WTC11 (cell line): Measurements from ENCODE around the gene CCSER1. TPM values are rescaled to one million over a fixed set of nuclear protein-coding genes. Genes with fewer than 3 reads are reported as not detected.

Experiments used
- ATAC-seq: fragments of 200-7000 bp; cut with Tn5 transposase; 2 replicates; pipeline ENCODE4 v1.10.0; 2021; ENCODE audit warnings: mild to moderate bottlenecking, moderate library complexity
- CTCF ChIA-PET: fragments of 300-600 bp; sonication (Branson Sonifier 250); formaldehyde crosslinking; loops from one replicate; lab custom pipeline; 2021; ENCODE audit warnings: antibody characterized with exemption; lab: Charles Lee
- POLR2A ChIA-PET: fragments of 350-600 bp; sonication (Branson Sonifier 250); formaldehyde crosslinking; loops from one replicate; lab custom pipeline; 2021; ENCODE audit warnings: antibody characterized with exemption; lab: Charles Lee
- DNase-seq: peaks from one replicate; pipeline ENCODE4 v3.0.0; 2021; ENCODE audit warnings: low spot score
- H3K27ac Mint-ChIP-seq: 2 replicates; pipeline ENCODE4 v1.8.0; 2021; ENCODE audit warnings: mixed read lengths
- H3K27me3 Mint-ChIP-seq: 2 replicates; pipeline ENCODE4 v1.8.0; 2021; ENCODE audit warnings: low read depth, mild to moderate bottlenecking, moderate library complexity, mixed read lengths
- H3K36me3 Mint-ChIP-seq: 2 replicates; pipeline ENCODE4 v1.8.0; 2021; ENCODE audit warnings: mixed read lengths
- H3K4me1 Mint-ChIP-seq: 2 replicates; pipeline ENCODE4 v1.8.0; 2022; ENCODE audit warnings: mixed read lengths
- H3K4me3 Mint-ChIP-seq: 2 replicates; pipeline ENCODE4 v1.8.0; 2021; ENCODE audit warnings: mild to moderate bottlenecking, moderate library complexity, mixed read lengths
- H3K9me3 Mint-ChIP-seq: 2 replicates; pipeline ENCODE4 v1.8.0; 2021; ENCODE audit warnings: mixed read lengths
- ATF1 ChIP-seq: sonication (generic); formaldehyde crosslinking; IDR thresholded peaks from 2 replicates; pipeline ENCODE4 v1.8.1; 2023; ENCODE audit warnings: mild to moderate bottlenecking, moderate library complexity, missing genetic modification reagents
- ELF4 ChIP-seq: sonication (generic); formaldehyde crosslinking; IDR thresholded peaks from 2 replicates; pipeline ENCODE4 v1.8.1; 2022; ENCODE audit warnings: low read depth, mild to moderate bottlenecking, moderate library complexity, missing genetic modification reagents
- GRHL2 ChIP-seq: fragments of 250-450 bp; sonication (Bioruptor Pico); IDR thresholded peaks from 2 replicates; pipeline ENCODE4 v1.8.0; 2022; ENCODE audit warnings: mild to moderate bottlenecking, moderate library complexity; ENCODE audit not compliant: insufficient replicate concordance, severe bottlenecking
- HMGA2 ChIP-seq: fragments of 250-450 bp; sonication (Bioruptor Pico); IDR thresholded peaks from 2 replicates; pipeline ENCODE4 v1.4.0; 2021; ENCODE audit warnings: mild to moderate bottlenecking, moderate library complexity
- RELA ChIP-seq: sonication (generic); formaldehyde crosslinking; IDR thresholded peaks from 2 replicates; pipeline ENCODE4 v1.8.1; 2022; ENCODE audit warnings: missing genetic modification reagents, mild to moderate bottlenecking, borderline replicate concordance
- SOX15 ChIP-seq: fragments of 250-450 bp; sonication (Bioruptor Pico); IDR thresholded peaks from 2 replicates; pipeline ENCODE4 v1.9.0; 2021; ENCODE audit warnings: mild to moderate bottlenecking
- ZNF396 ChIP-seq: fragments of 250-450 bp; sonication (Bioruptor Pico); IDR thresholded peaks from 2 replicates; pipeline ENCODE4 v1.8.0; 2021; ENCODE audit warnings: mild to moderate bottlenecking, moderate library complexity, borderline replicate concordance
- ZNF416 ChIP-seq: fragments of 250-450 bp; sonication (Bioruptor Pico); IDR thresholded peaks from 2 replicates; pipeline ENCODE4 v1.9.0; 2021; ENCODE audit warnings: mild to moderate bottlenecking, inconsistent platforms
- total RNA-seq: library from RNA; stranded (reverse); gene quantifications from 3 replicates; pipeline ENCODE4 v1.2.3, GENCODE V29; 2021
- TF ChIP-seq, protein P1 (sequence below): sonication (generic); formaldehyde crosslinking; IDR thresholded peaks from 2 replicates; pipeline ENCODE4 v1.8.1; 2023; ENCODE audit warnings: mild to moderate bottlenecking, missing genetic modification reagents, borderline replicate concordance
- TF ChIP-seq, protein P2 (sequence below): sonication (generic); formaldehyde crosslinking; conservative IDR thresholded peaks from 2 replicates; pipeline ENCODE4 v1.8.1; 2022; ENCODE audit warnings: mild to moderate bottlenecking, missing genetic modification reagents
- TF ChIP-seq, protein P3 (sequence below): sonication (generic); formaldehyde crosslinking; IDR thresholded peaks from 2 replicates; pipeline ENCODE4 v1.8.0; 2022; ENCODE audit warnings: mild to moderate bottlenecking, missing genetic modification reagents
- TF ChIP-seq, protein P4 (sequence below): sonication (generic); formaldehyde crosslinking; IDR thresholded peaks from 2 replicates; pipeline ENCODE4 v1.8.1; 2023; ENCODE audit warnings: mild to moderate bottlenecking, missing genetic modification reagents, moderate library complexity
- TF ChIP-seq, protein P5 (sequence below): fragments of 250-450 bp; sonication (Bioruptor Pico); IDR thresholded peaks from 2 replicates; pipeline ENCODE4 v1.9.0; 2021; ENCODE audit warnings: mild to moderate bottlenecking, borderline replicate concordance
- TF ChIP-seq, protein P6 (sequence below): fragments of 250-450 bp; sonication (Bioruptor Pico); IDR thresholded peaks from 2 replicates; pipeline ENCODE4 v1.9.0; 2021; ENCODE audit warnings: mild to moderate bottlenecking
- TF ChIP-seq, protein P7 (sequence below): fragments of 200-600 bp; IDR thresholded peaks from 2 replicates; pipeline ENCODE4 v1.8.0; 2022; ENCODE audit warnings: antibody characterized with exemption
- TF ChIP-seq, protein P8 (sequence below): sonication (generic); formaldehyde crosslinking; IDR thresholded peaks from 2 replicates; pipeline ENCODE4 v1.8.1; 2023; ENCODE audit warnings: mild to moderate bottlenecking, missing genetic modification reagents, moderate library complexity
- TF ChIP-seq, protein P9 (sequence below): sonication (generic); formaldehyde crosslinking; IDR thresholded peaks from 2 replicates; pipeline ENCODE4 v1.8.1; 2022; ENCODE audit warnings: mild to moderate bottlenecking, missing genetic modification reagents, moderate library complexity, borderline replicate concordance

The CCSER1 gene
- total RNA-seq, 1 experiment from 2014 or later: 0.87 TPM

DNA sequence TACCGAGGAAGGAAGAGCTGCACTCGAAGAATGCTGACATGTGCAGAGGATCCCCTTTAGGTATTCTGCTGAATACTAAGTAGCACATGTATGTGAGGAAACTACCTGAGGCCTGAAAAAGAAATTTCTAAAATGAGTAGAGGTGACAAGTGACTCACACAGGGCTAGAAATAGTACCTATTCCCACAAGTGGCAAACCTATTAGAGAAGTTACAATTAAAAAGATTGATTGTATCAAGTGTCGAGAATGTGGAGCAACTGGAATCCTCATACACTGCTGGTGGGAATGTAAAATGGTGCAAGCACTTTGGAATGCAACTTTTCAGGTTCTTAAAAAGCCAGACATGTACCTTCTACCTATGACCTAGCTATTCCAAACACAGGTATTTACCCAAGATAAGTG, 47.4 kb downstream of the CCSER1 start (continued):
- TF ChIP-seq, protein P1, sequence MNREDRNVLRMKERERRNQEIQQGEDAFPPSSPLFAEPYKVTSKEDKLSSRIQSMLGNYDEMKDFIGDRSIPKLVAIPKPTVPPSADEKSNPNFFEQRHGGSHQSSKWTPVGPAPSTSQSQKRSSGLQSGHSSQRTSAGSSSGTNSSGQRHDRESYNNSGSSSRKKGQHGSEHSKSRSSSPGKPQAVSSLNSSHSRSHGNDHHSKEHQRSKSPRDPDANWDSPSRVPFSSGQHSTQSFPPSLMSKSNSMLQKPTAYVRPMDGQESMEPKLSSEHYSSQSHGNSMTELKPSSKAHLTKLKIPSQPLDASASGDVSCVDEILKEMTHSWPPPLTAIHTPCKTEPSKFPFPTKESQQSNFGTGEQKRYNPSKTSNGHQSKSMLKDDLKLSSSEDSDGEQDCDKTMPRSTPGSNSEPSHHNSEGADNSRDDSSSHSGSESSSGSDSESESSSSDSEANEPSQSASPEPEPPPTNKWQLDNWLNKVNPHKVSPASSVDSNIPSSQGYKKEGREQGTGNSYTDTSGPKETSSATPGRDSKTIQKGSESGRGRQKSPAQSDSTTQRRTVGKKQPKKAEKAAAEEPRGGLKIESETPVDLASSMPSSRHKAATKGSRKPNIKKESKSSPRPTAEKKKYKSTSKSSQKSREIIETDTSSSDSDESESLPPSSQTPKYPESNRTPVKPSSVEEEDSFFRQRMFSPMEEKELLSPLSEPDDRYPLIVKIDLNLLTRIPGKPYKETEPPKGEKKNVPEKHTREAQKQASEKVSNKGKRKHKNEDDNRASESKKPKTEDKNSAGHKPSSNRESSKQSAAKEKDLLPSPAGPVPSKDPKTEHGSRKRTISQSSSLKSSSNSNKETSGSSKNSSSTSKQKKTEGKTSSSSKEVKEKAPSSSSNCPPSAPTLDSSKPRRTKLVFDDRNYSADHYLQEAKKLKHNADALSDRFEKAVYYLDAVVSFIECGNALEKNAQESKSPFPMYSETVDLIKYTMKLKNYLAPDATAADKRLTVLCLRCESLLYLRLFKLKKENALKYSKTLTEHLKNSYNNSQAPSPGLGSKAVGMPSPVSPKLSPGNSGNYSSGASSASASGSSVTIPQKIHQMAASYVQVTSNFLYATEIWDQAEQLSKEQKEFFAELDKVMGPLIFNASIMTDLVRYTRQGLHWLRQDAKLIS (CRISPR knock-in tag): no peak
- TF ChIP-seq, all 79 proteins: peak for 0

DNA sequence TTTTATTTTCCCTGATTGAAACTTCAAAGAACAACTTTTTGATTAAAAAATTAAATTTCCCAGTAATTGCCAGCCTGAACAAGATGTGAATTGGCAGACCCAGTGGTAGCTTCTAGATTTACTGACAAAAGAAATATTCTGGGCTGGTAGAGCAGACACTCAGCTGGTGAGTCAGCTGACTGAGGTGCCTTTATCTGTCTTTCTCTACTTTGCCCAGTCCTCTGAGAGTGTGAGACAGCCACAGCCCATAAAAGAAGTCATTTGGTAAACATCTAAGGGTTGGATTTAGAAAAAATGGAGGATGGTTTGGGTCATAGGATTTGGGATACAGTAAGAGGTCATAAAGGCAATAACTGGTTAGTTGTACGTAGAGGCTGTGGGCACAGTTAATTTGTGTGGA, 54.5 kb downstream of the CCSER1 start:
- TF ChIP-seq, protein P2, sequence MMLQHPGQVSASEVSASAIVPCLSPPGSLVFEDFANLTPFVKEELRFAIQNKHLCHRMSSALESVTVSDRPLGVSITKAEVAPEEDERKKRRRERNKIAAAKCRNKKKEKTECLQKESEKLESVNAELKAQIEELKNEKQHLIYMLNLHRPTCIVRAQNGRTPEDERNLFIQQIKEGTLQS (CRISPR knock-in tag): no peak
- TF ChIP-seq SOX15: no peak
- ATAC-seq (no peak), DNase-seq (no peak)
- Mint-ChIP-seq H3K36me3 (no peaks in the 10 kb centered on the region), H3K27ac (no peak overlapping the region), H3K4me1 (peaks cover 13% of the 10 kb centered on the region), H3K4me3 (no peak overlapping the region), H3K27me3 (no peaks in the 10 kb centered on the region), H3K9me3 (no peaks in the 10 kb centered on the region)
- CTCF ChIA-PET: no interaction called here
- POLR2A ChIA-PET: no interaction called here

DNA sequence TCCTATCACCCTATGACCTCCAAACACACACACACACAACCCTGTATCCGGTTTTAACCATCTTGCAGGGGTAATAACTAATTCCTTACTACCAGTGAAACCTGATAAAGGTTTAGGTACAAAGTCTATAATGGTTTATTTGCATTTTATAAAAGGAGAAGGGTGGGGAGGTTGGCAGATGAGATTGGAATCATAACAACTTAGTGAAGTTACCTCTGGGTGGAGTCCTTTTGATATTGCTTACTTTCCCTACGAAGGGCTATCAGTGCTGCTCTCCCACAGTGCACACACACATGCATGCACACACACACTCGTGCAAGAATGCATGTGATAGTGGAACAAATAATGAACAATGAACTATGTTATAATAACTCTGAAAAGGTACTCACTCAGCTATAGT, 56.1 kb downstream of the CCSER1 start:
- DNase-seq (no peak), ATAC-seq (no peak)
- H3K4me1 Mint-ChIP-seq: peaks cover 25% of the 10 kb centered on the region
- no peaks in the 10 kb centered on the region for H3K9me3 Mint-ChIP-seq
- CTCF ChIA-PET: no interaction called here
- POLR2A ChIA-PET: no interaction called here
- no peaks in the 10 kb centered on the region for H3K27me3 Mint-ChIP-seq
- H3K27ac Mint-ChIP-seq: no peak overlapping the region
- H3K36me3 Mint-ChIP-seq: no peaks in the 10 kb centered on the region
- H3K4me3 Mint-ChIP-seq: no peak overlapping the region
- TF ChIP-seq ATF1 (CRISPR knock-in tag) (no peak), ELF4 (CRISPR knock-in tag) (no peak), ZNF416 (CRISPR knock-in tag) (no peak), SOX15 (no peak), HMGA2 (CRISPR knock-in tag) (no peak), ZNF396 (no peak), RELA (CRISPR knock-in tag) (no peak), GRHL2 (CRISPR knock-in tag) (no peak)
- TF ChIP-seq, protein P3, sequence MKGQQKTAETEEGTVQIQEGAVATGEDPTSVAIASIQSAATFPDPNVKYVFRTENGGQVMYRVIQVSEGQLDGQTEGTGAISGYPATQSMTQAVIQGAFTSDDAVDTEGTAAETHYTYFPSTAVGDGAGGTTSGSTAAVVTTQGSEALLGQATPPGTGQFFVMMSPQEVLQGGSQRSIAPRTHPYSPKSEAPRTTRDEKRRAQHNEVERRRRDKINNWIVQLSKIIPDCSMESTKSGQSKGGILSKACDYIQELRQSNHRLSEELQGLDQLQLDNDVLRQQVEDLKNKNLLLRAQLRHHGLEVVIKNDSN (CRISPR knock-in tag): no peak
- TF ChIP-seq, protein P4, sequence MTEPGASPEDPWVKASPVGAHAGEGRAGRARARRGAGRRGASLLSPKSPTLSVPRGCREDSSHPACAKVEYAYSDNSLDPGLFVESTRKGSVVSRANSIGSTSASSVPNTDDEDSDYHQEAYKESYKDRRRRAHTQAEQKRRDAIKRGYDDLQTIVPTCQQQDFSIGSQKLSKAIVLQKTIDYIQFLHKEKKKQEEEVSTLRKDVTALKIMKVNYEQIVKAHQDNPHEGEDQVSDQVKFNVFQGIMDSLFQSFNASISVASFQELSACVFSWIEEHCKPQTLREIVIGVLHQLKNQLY (CRISPR knock-in tag): no peak
- TF ChIP-seq, protein P5, sequence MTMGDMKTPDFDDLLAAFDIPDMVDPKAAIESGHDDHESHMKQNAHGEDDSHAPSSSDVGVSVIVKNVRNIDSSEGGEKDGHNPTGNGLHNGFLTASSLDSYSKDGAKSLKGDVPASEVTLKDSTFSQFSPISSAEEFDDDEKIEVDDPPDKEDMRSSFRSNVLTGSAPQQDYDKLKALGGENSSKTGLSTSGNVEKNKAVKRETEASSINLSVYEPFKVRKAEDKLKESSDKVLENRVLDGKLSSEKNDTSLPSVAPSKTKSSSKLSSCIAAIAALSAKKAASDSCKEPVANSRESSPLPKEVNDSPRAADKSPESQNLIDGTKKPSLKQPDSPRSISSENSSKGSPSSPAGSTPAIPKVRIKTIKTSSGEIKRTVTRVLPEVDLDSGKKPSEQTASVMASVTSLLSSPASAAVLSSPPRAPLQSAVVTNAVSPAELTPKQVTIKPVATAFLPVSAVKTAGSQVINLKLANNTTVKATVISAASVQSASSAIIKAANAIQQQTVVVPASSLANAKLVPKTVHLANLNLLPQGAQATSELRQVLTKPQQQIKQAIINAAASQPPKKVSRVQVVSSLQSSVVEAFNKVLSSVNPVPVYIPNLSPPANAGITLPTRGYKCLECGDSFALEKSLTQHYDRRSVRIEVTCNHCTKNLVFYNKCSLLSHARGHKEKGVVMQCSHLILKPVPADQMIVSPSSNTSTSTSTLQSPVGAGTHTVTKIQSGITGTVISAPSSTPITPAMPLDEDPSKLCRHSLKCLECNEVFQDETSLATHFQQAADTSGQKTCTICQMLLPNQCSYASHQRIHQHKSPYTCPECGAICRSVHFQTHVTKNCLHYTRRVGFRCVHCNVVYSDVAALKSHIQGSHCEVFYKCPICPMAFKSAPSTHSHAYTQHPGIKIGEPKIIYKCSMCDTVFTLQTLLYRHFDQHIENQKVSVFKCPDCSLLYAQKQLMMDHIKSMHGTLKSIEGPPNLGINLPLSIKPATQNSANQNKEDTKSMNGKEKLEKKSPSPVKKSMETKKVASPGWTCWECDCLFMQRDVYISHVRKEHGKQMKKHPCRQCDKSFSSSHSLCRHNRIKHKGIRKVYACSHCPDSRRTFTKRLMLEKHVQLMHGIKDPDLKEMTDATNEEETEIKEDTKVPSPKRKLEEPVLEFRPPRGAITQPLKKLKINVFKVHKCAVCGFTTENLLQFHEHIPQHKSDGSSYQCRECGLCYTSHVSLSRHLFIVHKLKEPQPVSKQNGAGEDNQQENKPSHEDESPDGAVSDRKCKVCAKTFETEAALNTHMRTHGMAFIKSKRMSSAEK (CRISPR knock-in tag): no peak
- TF ChIP-seq, protein P6, sequence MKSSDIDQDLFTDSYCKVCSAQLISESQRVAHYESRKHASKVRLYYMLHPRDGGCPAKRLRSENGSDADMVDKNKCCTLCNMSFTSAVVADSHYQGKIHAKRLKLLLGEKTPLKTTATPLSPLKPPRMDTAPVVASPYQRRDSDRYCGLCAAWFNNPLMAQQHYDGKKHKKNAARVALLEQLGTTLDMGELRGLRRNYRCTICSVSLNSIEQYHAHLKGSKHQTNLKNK (CRISPR knock-in tag): no peak
- TF ChIP-seq, protein P7, sequence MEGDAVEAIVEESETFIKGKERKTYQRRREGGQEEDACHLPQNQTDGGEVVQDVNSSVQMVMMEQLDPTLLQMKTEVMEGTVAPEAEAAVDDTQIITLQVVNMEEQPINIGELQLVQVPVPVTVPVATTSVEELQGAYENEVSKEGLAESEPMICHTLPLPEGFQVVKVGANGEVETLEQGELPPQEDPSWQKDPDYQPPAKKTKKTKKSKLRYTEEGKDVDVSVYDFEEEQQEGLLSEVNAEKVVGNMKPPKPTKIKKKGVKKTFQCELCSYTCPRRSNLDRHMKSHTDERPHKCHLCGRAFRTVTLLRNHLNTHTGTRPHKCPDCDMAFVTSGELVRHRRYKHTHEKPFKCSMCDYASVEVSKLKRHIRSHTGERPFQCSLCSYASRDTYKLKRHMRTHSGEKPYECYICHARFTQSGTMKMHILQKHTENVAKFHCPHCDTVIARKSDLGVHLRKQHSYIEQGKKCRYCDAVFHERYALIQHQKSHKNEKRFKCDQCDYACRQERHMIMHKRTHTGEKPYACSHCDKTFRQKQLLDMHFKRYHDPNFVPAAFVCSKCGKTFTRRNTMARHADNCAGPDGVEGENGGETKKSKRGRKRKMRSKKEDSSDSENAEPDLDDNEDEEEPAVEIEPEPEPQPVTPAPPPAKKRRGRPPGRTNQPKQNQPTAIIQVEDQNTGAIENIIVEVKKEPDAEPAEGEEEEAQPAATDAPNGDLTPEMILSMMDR: no peak
- TF ChIP-seq, protein P8, sequence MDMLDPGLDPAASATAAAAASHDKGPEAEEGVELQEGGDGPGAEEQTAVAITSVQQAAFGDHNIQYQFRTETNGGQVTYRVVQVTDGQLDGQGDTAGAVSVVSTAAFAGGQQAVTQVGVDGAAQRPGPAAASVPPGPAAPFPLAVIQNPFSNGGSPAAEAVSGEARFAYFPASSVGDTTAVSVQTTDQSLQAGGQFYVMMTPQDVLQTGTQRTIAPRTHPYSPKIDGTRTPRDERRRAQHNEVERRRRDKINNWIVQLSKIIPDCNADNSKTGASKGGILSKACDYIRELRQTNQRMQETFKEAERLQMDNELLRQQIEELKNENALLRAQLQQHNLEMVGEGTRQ (CRISPR knock-in tag): no peak
- TF ChIP-seq, protein P9, sequence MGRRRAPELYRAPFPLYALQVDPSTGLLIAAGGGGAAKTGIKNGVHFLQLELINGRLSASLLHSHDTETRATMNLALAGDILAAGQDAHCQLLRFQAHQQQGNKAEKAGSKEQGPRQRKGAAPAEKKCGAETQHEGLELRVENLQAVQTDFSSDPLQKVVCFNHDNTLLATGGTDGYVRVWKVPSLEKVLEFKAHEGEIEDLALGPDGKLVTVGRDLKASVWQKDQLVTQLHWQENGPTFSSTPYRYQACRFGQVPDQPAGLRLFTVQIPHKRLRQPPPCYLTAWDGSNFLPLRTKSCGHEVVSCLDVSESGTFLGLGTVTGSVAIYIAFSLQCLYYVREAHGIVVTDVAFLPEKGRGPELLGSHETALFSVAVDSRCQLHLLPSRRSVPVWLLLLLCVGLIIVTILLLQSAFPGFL (CRISPR knock-in tag): no peak
